CD4-positive, alpha-beta T cell treated with Interleukin-10 for 1 hour (primary cell): ENCODE results near the gene ZNF142.

ENCODE experiments used
- DNase-seq: peaks from one replicate; pipeline ENCODE4 v3.0.0-alpha.2; 2020

ZNF142 gene

DNA sequence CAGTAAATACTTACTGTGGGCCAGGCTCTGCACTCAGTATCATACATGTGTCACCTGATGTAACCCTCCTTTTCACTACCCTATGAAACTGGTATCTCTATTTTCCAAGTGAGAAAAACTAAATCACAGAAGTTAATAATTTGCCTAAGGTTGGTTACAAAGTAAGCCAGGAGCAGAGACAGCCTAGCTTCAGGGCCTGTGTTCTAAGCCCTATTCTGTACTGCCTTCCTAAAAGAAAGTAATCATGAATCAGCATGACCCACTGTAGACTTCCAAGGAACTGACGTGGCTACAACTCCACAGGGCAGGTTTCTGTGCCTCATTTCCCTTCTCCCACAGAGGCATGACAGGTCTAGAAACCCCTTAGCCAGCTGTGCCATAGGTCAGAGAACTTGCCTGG is 14.3 kb downstream of the ZNF142 start:
- DNase-seq = no peak

DNA sequence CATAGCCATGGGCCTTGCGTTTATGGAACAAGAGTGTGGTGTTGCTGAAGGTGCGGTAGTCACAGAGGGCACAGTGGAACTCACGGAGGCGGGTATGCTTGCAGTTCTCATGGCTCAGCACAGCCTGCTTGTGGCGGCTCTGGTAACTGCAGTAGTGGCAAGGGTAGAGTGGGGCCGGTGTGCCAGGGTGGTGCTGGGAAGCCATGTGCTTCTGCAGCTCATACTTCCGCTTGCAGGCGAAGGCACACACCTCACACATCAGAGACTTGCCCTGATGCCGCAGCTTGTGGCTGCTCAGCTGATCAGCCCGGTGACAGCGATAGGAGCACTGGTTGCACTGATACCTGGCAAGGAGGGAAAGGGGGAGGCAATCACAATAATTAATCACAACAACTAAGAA is 14.7 kb downstream of the ZNF142 start:
- no peak for DNase-seq

DNA sequence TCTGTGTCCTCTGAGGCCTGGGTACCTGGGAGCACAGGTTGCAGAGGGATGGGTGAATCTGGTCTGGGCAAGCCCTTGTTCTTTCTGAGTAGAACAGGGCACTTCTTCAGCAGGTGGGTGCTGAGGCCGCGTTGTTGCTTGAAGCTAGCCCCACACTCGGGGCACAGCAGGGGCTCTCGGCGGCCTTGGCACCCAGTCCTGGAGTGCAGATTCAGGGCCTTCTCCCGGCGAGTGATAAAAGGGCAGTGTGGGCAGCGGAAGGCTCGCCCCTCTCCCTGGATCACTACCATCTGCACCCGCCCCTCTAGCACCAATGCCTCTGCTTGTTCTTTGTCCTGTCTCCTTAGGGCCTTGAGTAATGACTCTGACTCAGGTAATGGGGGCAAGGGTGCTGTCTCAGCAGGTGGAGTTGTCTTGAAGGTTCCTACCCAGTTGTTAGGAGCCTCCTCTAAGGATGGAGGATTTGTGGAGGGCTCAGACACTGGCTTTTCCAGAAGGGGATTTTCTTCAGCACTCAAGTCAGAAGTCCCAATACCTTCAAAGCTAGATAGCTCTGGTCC is 15.6 kb downstream of the ZNF142 start:
- no peak for DNase-seq

DNA sequence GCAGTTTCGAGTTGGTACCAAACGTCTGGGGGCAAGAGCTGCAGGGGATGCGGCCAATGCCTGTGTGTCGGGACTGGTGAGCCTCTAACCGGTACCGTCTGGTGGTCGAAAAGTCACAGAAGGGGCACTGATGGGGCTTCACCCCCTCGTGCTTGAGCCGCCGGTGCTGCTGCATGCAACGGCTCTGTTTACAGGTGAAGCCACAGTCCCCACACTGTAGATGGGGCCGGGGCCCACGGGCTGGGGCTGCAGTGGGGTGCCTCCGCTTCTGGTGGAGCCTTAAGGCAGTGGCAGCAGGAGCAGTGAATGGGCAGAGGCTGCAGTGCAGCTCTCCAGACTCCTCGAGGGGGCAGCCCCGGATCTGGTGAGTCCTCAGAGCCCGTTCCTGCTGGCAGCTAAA is 16.6 kb downstream of the ZNF142 start:
- DNase-seq = no peak

DNA sequence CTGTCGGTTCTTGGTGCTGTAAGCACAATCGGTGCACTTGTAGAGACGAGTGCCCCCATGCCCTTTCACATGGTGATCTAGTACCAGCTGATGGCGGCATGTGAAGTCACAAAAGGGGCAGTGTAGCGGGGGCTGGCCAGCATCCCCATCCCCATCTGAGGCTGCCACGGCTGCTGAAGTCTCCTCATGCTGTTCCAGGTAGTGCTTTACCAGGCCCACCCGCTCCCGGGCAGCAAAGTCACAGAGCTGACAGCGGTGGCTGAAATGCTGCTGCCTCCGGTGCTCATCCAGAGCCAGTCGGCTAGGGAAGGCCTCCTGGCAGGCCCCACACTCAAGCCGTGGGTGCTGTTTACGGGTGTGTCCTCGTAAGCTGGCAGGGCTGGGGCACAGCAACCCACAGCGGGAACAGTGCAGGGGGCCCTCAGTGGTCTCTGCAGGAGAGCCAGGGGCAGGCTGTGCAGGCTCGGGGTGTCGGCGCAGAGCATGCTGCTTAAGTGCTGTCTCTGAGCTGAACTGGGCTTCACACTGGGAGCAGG is 17.2 kb downstream of the ZNF142 start:
- DNase-seq = no peak

DNA sequence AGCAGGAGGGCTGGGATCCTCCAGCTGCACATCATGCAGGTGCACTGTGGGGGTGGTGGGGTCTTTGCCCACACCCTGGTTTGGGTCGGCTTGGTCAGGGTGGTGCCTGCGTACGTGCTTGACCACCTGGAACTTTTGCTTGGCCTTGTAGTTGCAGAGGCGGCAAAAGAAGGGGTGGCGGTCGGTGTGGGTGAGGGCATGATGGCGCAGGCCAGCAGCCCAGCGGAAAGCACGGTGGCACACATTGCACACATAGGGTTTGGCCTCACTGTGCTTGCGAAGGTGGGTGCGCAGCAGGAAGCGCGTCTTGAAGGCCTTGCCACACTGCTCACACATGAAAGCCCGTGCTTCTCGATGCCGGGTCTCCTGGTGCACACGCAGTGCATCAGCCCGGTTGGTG is 21.1 kb downstream of the ZNF142 start:
- DNase-seq = no peak

DNA sequence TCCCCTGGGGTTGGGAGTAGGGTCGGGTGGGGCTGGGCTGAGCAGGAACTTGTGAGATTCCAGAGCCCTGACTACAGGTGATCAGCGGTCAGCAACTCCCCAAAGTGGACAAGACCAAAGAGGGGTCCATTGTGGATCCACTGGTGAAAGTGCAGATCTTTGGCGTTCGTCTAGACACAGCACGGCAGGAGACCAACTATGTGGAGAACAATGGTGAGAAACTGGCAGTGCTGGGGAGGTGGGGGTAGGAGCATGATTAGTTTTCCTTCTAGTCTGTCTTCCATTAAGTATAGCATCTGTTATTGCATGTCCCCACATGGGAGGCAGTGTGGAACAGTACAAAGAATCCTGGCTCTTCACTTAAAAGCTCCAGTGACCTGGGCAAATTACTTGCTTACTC is 23.7 kb downstream of the ZNF142 start:
- no peak for DNase-seq

DNA sequence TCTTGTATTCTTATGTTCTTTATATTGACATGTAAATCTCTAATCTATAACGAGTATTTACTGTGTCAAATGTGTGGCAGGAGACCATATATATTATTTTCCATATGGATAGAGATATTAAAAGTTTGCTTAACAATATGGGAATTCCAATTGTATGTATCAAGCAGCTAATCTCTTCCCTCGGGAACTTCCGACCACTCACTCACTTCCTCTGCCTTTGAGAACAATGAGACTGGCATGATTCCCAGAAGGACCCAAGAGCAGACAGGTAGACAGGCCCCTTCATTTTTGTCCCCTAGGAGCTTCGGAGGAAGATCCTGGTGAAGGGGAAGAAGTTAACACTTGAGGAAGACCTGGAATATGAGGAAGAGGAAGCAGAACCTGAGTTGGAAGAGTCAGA is 27.6 kb downstream of the ZNF142 start:
- DNase-seq = no peak

DNA sequence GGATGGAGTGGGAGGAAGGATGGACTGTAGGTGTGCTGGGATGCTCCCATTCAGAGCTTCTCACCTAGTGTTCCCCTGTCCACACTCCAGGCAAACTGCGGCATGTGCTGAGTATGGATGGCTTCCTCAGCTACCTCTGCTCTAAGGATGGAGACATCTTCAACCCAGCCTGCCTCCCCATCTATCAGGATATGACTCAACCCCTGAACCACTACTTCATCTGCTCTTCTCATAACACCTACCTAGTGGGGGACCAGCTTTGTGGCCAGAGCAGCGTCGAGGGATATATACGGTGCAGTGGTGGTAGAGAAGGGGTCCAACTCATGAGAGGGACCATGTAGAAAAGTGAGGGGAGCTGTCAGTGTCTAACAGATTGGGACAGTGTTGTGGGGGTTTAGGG is 31.5 kb downstream of the ZNF142 start:
- DNase-seq = no peak

DNA sequence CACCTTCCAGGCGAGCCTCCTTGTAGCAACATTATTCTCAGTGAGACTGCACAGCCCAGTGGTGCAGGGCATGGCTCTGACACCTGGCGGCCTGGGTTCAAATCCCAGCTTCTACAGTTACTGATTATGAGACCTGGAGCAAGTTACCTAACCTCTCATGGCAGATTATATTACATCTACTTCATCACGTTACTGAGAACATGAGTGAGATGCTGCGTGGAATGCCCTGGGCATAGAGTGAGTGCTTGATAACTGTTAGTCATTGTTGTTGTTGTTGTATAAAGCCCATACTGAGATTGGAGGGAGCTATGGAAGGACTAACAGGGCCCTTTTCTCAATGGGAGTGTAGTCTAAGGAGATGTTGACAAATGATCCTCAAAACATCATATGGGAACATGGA is 33.1 kb downstream of the ZNF142 start:
- DNase-seq = no peak

DNA sequence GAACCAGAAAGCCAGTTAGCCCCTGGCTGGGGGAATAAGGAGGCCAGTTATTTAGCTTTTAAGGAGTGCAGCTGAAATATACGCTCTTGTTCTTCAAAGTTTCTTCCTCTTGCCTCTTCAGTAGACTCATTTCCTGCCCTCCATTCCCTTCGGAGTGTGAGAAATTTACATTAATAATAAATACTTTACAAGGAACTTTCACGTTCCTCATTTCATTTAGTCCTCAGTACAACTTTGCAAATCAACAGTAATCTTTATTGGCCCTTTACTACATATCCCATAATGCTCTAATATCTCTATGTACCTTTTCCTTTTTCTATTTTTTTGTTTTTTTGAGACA is 36.1 kb downstream of the ZNF142 start:
- DNase-seq = no peak

DNA sequence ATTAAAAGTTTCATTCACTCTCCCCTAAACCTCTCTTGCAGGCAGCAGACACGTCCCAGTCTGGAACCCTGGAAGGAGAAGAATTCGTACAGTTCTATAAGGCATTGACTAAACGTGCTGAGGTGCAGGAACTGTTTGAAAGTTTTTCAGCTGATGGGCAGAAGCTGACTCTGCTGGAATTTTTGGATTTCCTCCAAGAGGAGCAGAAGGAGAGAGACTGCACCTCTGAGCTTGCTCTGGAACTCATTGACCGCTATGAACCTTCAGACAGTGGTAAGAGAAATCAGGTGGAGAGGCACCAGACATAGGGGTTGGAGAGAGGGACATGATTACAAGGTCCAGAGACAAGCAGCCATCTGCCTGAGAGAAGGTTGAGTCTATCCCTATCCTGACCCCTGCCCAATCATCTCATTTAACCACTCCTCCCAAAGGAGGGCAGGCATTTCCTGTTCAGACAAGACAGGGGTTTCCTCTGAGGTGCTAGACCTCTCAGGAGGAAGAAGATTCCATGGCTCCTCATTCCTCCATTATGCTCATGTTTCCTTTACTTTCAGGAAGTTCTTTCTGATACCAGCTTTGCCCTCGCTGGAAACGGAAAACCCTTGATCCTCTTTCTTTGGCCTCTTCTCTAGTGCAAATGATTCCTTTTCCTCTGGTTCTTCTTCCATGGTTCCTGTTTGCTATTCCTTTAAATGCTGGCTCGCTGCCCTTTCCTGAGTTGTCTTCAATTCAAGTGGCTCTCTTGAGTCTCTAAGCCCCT is 36.6 kb downstream of the ZNF142 start:
- no peak for DNase-seq

DNA sequence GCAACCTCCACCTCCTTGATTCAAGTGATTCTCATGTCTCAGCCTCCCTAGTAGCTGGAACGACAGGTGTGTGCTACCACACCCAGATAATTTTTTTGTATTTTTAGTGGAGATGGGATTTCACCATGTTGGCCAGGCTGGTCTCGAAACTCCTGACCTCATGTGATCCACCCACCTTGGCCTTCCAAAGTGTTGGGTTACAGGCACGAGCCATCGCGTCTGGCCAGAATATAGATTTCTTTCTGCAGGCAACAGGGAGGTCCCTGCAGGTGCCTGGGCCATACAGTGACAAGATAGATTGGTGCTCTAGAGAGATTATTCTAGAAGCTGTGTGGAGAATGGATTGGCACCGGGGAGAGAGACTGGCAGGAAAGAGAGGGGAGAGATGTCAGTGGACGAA is 38.4 kb downstream of the ZNF142 start:
- DNase-seq = no peak

DNA sequence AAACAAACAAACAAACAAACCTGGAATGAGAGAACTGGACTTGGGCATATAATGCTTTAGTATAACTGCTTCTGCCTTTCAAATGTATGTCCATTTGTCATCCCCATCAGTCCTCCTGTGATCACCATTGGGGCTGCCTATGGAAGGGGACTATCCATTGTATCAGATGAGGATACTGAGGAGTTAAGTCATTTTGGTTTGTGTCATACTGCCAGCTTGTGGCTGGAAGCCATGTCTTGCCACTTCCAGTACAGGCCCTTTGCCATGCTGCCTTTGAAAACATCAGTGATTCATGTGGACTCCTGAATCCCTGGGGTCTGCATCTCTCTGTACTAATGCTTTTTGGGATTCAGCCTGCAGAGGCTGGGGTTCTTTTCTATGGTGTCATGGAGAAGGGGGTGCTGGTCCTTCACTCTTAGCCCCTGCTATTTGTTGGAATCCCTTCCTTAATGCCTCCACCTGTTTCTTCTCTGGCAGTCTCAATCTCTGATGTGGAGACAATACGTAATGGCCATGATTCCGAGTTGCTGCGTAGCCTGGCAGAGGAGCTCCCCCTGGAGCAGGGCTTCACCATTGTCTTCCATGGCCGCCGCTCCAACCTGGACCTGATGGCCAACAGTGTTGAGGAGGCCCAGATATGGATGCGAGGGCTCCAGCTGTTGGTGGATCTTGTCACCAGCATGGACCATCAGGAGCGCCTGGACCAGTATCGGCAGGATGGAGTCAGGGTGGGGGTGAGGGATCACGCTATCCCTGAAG is 41.1 kb downstream of the ZNF142 start:
- DNase-seq = no peak

DNA sequence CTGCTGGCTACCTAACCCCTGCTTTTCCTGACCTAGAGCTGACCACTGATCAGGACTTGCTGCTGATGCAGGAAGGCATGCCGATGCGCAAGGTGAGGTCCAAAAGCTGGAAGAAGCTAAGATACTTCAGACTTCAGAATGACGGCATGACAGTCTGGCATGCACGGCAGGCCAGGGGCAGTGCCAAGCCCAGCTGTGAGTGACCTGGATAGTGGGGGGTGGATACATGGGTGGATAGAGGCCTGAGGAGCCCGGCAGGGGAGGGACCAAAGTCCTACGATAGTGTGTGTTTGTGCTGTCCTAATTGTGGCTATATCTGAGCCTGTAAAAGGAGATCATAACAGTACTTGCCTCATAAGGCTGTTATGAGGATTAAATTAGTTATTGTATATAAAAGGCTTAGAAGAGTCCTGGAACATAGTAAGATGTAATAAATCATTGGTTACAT is 43.5 kb downstream of the ZNF142 start:
- no peak for DNase-seq

DNA sequence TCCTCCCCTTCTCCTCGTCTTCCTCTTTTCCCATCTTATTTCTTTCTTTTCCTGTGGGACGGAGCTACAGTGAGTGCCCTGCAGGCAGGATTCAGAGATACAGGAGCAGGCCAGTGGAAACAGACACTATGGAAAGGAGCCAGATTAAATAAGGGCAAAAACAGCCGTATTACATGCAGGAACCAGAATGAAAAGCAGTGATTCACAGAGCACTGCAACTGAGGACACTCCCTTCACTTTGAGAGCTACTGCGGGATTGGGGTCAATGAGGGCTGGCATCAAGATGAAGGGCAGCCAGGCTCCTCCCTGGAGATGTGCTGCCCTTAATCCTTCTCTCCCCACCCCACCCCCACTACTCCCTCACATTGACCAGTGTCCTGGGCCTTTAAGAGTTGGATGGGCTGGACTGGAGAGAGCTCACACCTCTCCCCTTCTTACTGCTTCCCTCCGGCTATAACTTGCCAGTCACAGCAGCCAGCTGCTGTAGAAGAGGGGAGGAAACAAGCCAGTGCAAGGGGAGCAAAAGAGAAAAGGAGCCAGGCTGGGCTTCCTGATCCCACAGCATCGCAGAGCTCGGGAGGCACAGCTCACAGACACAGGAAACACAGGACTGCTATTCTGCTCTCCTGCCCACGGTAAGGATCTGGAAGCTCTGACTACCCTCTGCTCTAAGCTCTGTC is 51.8 kb downstream of the ZNF142 start, which contains the start of gene PLCD4:
Gene PLCD4 (plus strand): TSS at position 464 of the 680 bp plus-strand sequence. CDS start 7,841 bp downstream, outside the sequence.
- DNase-seq = no peak

DNA sequence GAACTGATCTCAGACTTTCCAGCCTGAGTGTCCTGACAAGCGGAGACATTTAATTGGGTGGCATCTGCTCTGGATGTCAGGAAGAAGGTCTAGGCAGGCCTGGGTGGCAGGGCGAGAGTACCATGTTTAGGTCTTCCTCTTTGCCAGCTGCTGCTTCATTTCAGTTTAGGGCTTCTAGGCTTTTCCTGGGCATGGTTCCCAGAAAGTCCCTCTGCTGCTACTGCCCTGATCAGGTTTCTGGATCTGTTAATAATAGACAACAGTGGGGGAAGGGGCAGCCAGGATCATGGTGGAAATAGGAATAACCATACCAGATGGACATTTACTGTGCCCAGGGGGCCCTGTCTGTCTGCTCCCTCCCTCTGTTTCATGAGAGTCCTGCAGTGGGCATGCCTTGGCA is 54.0 kb downstream of the ZNF142 start:
- no peak for DNase-seq
